Measurements from ENCODE around the gene PI4K2A.

- no peak for TF ChIP-seq CTCF (IDR thresholded peaks at IDR 0.05; ENCODE audit: low read depth, low read length)
- no peak for TF ChIP-seq EZH2phosphoT487 (IDR thresholded peaks at IDR 0.05; ENCODE audit: low read depth)
These were observed 39.9 kb upstream of the PI4K2A start for GRCh38 chr10:97600616-97601015.
